K562 (cell line): Measurements from ENCODE around the gene LIG3. TPM values are rescaled to one million over a fixed set of nuclear protein-coding genes. Genes with fewer than 3 reads are reported as not detected.

Experiments used
- ARID1B ChIP-seq: fragments of 450-650 bp; IDR thresholded peaks from 2 replicates; pipeline ENCODE4 v1.6.1; 2016; ENCODE audit warnings: antibody characterized with exemption, mild to moderate bottlenecking, inconsistent platforms
- CEBPZ ChIP-seq: fragments of 150-350 bp; IDR thresholded peaks from 2 replicates; pipeline ENCODE4 v1.6.1; 2014; ENCODE audit warnings: low read depth, mild to moderate bottlenecking, low read length, borderline replicate concordance
- ELF4 ChIP-seq: fragments of 450-650 bp; formaldehyde crosslinking; IDR thresholded peaks from 2 replicates; pipeline ENCODE4 v1.4.0; 2022; ENCODE audit warnings: missing genetic modification characterization
- HDAC6 ChIP-seq: IDR thresholded peaks from 2 replicates; pipeline ENCODE4 v1.6.1; 2012; ENCODE audit warnings: low read depth, mild to moderate bottlenecking, control low read depth, inconsistent platforms, low read length, moderate library complexity
- JUN ChIP-seq, 2 experiments: sonication (generic) in 1 of 2; formaldehyde crosslinking in 1 of 2; IDR thresholded peaks; 2 replicates each; pipeline versions ENCODE4 v1.6.1 to v1.8.0; 2012 to 2022; ENCODE audit warnings: borderline replicate concordance in 2 of 2, mild to moderate bottlenecking in 2 of 2, improper control_type of control experiment in 1 of 2, low read depth in 1 of 2, low read length in 1 of 2, missing genetic modification reagents in 1 of 2
- KAT8 ChIP-seq: fragments of 450-650 bp; IDR thresholded peaks from 2 replicates; pipeline ENCODE4 v1.6.1; 2016; ENCODE audit warnings: low read depth, mild to moderate bottlenecking
- KLF10 ChIP-seq: fragments of 250-450 bp; sonication (Bioruptor Pico); IDR thresholded peaks from 2 replicates; pipeline ENCODE4 v1.6.1; 2021; ENCODE audit warnings: matching md5 sums
- MAFK ChIP-seq: IDR thresholded peaks from 2 replicates; pipeline ENCODE4 v1.6.1; 2011; ENCODE audit warnings: low read length, improper control_type of control experiment
- MYC ChIP-seq, 2 experiments: fragments of 250-450 bp in 1 of 2; sonication (Bioruptor Pico) in 1 of 2; IDR thresholded peaks; 2 replicates each; pipeline versions ENCODE4 v1.5.1 to v1.6.1; 2012 to 2021; ENCODE audit warnings: low read depth in 2 of 2, borderline replicate concordance in 1 of 2, improper control_type of control experiment in 1 of 2, low read length in 1 of 2, mild to moderate bottlenecking in 1 of 2, moderate library complexity in 1 of 2
- POLR2A ChIP-seq: fragments of 450-650 bp; conservative IDR thresholded peaks from 2 replicates; pipeline ENCODE4 v1.6.1; 2016
- POLR2G ChIP-seq: fragments of 200-400 bp; formaldehyde crosslinking; IDR thresholded peaks from 2 replicates; pipeline ENCODE4 v1.6.1; 2017; ENCODE audit warnings: low read depth, mild to moderate bottlenecking, antibody characterized with exemption, low read length, moderate library complexity
- RBM25 ChIP-seq: fragments of 200-400 bp; formaldehyde crosslinking; IDR thresholded peaks from 2 replicates; pipeline ENCODE4 v1.6.1; 2018; ENCODE audit warnings: low read length, low read depth, moderate library complexity; ENCODE audit not compliant: severe bottlenecking
- RREB1 ChIP-seq: fragments of 250-450 bp; sonication (Bioruptor Pico); IDR thresholded peaks from 2 replicates; pipeline ENCODE4 v1.4.0; 2020
- SLC30A9 ChIP-seq: fragments of 250-450 bp; sonication (Bioruptor Pico); IDR thresholded peaks from 2 replicates; pipeline ENCODE4 v1.8.0; 2022; ENCODE audit warnings: mild to moderate bottlenecking, moderate library complexity
- SP2 ChIP-seq: IDR thresholded peaks from 2 replicates; pipeline ENCODE4 v1.6.1; 2011; ENCODE audit warnings: mild to moderate bottlenecking, low read depth, low read length, moderate library complexity; ENCODE audit not compliant: poor library complexity, severe bottlenecking; ENCODE audit errors: extremely low read depth
- XRCC4 ChIP-seq: IDR thresholded peaks from one replicate; pipeline ENCODE4 v1.6.1; 2011; ENCODE audit not compliant: insufficient read depth, insufficient read length; ENCODE audit errors: extremely low read depth
- ZFPM2 ChIP-seq: fragments of 250-450 bp; sonication (Bioruptor Pico); IDR thresholded peaks from 2 replicates; pipeline ENCODE4 v1.5.1; 2022; ENCODE audit warnings: mild to moderate bottlenecking
- ZNF121 ChIP-seq: sonication (generic); formaldehyde crosslinking; conservative IDR thresholded peaks from 2 replicates; pipeline ENCODE4 v1.8.0; 2022; ENCODE audit warnings: missing genetic modification reagents
- ZNF133 ChIP-seq: fragments of 250-450 bp; sonication (Bioruptor Pico); IDR thresholded peaks from 2 replicates; pipeline ENCODE4 v1.4.0; 2020; ENCODE audit warnings: mild to moderate bottlenecking
- ZNF174 ChIP-seq: fragments of 250-450 bp; sonication (Bioruptor Pico); IDR thresholded peaks from 2 replicates; pipeline ENCODE4 v1.4.0; 2020; ENCODE audit warnings: mild to moderate bottlenecking
- ZNF354B ChIP-seq: fragments of 250-450 bp; sonication (Bioruptor Pico); IDR thresholded peaks from 2 replicates; pipeline ENCODE4 v1.4.0; 2020
- ZNF707 ChIP-seq: fragments of 250-450 bp; sonication (Bioruptor Pico); conservative IDR thresholded peaks from 2 replicates; pipeline ENCODE4 v1.8.0; 2022; ENCODE audit warnings: inconsistent platforms, mild to moderate bottlenecking, moderate library complexity
- polyA plus RNA-seq, 8 experiments: library from polyadenylated mRNA; depleted of rRNA in 4 of 8; stranded (reverse) in 5 of 8; unstranded in 3 of 8; fragments of >200 nt; fragmentation: Nextera tagmentation in 2 of 8; fragmentation: Illumina TruSeq in 1 of 8; extraction: Ambion mirVana in 2 of 8; extraction: Trizol in 1 of 8; gene quantifications; 2 replicates each; pipeline versions ENCODE4 v1.2.1 to v1.2.3, GENCODE V29; 2011 to 2014; ENCODE audit warnings: inconsistent platforms in 1 of 8, missing spikeins in 1 of 8
- total RNA-seq, 7 experiments: library from RNA; depleted of rRNA in 6 of 7; stranded (reverse); fragments of >200 nt in 6 of 7; fragmentation: Illumina TruSeq in 2 of 7; extraction: Trizol in 2 of 7; gene quantifications; 2 replicates each; pipeline versions ENCODE4 v1.2.1 to v1.2.3, GENCODE V29; 2011 to 2021; ENCODE audit warnings: low replicate concordance in 1 of 7

LIG3 gene
- total and polyA plus RNA-seq, 9 of the 15 experiments (the other 6 are each of a cell fraction or from before 2014, with no cell fraction given): 7.6 to 75.0 (median 43.0) TPM

- no peak for TF ChIP-seq KAT8
- TF ChIP-seq ZFPM2 (CRISPR knock-in tag): no peak
- no peak for TF ChIP-seq CEBPZ
- 0 out of 2 replicates have a peak, but pooled peaks have one; percentile 33 for TF ChIP-seq MYC (IDR thresholded peaks at IDR 0.05; ENCODE audit: low read depth, low read length)
- no peak for TF ChIP-seq MYC (CRISPR knock-in tag; IDR thresholded peaks at IDR 0.05; ENCODE audit: borderline replicate concordance, low read depth)
- TF ChIP-seq ELF4 (CRISPR knock-in tag): no peak
- TF ChIP-seq POLR2G: no peak
- no peak for TF ChIP-seq ZNF121
- TF ChIP-seq ZNF133: no peak
- peak; percentile 59 for TF ChIP-seq ARID1B
- TF ChIP-seq ZNF707 (CRISPR knock-in tag): no peak
- no peak for TF ChIP-seq ZNF174 (CRISPR knock-in tag)
- TF ChIP-seq SP2: no peak
- TF ChIP-seq RREB1: no peak
- no peak for TF ChIP-seq XRCC4
- no peak for TF ChIP-seq ZNF354B (CRISPR knock-in tag)
- TF ChIP-seq SLC30A9 (CRISPR knock-in tag): no peak
- no peak for TF ChIP-seq MAFK
- TF ChIP-seq KLF10 (CRISPR knock-in tag): no peak
- TF ChIP-seq POLR2A: no peak
- TF ChIP-seq RBM25: no peak
- no peak for TF ChIP-seq HDAC6
- TF ChIP-seq JUN (IDR thresholded peaks at IDR 0.05; ENCODE audit: borderline replicate concordance, low read depth, low read length): no peak
- no peak for TF ChIP-seq JUN (CRISPR knock-in tag; IDR thresholded peaks at IDR 0.05; ENCODE audit: borderline replicate concordance)
These were observed 70.9 kb downstream of the LIG3 start (continued) for GRCh38 chr17:35051183-35051578.
